PFSK-1 (cell line): ENCODE data around the gene ARHGAP20.

Experiments
- FOXP2 ChIP-seq: optimal IDR thresholded peaks from 2 replicates; pipeline ENCODE3; 2011; ENCODE audit warnings: borderline replicate concordance, control low read depth, inconsistent platforms; ENCODE audit not compliant: insufficient read depth; ENCODE audit errors: extremely low read length, extremely low read depth
- POLR2AphosphoS5 ChIP-seq: IDR thresholded peaks from 2 replicates; pipeline ENCODE4 v1.6.1; 2012; ENCODE audit warnings: low read depth, mild to moderate bottlenecking, control low read depth, low read length, moderate library complexity
- REST ChIP-seq, 2 experiments: IDR thresholded peaks; 2 replicates each; pipeline versions ENCODE4 v1.6.1 to v1.8.0; 2011 to 2012; ENCODE audit warnings: low read depth in 2 of 2, low read length in 2 of 2, control low read depth in 1 of 2, inconsistent platforms in 1 of 2, mild to moderate bottlenecking in 1 of 2, moderate library complexity in 1 of 2; ENCODE audit not compliant: insufficient read depth in 1 of 2
- SIN3A ChIP-seq: IDR thresholded peaks from 2 replicates; pipeline ENCODE4 v1.6.1; 2012; ENCODE audit warnings: mild to moderate bottlenecking, low read length, moderate library complexity, borderline replicate concordance; ENCODE audit not compliant: insufficient read depth
- TAF1 ChIP-seq: IDR thresholded peaks from 2 replicates; pipeline ENCODE4 v1.6.1; 2012; ENCODE audit warnings: low read length, control low read depth, borderline replicate concordance; ENCODE audit not compliant: insufficient read depth

Gene ARHGAP20

GRCh38 chr11:110601936-110602335 lies 110.3 kb downstream of the ARHGAP20 start:
- no peak for TF ChIP-seq POLR2AphosphoS5
- no peak for TF ChIP-seq REST (IDR thresholded peaks at IDR 0.05; ENCODE audit: insufficient read depth in 1 of 2, low read depth in 2 of 2, low read length in 2 of 2)
- TF ChIP-seq SIN3A: no peak
- TF ChIP-seq FOXP2: no peak
- no peak for TF ChIP-seq TAF1

GRCh38 chr11:110600322-110600721 lies 111.9 kb downstream of the ARHGAP20 start:
- no peak for TF ChIP-seq TAF1
- TF ChIP-seq POLR2AphosphoS5: no peak
- TF ChIP-seq FOXP2: no peak
- TF ChIP-seq SIN3A: no peak
- no peak for TF ChIP-seq REST (IDR thresholded peaks at IDR 0.05; ENCODE audit: insufficient read depth in 1 of 2, low read depth in 2 of 2, low read length in 2 of 2)

- TF ChIP-seq POLR2AphosphoS5: no peak
- TF ChIP-seq FOXP2: no peak
- TF ChIP-seq SIN3A: no peak
- no peak for TF ChIP-seq REST (IDR thresholded peaks at IDR 0.05; ENCODE audit: insufficient read depth in 1 of 2, low read depth in 2 of 2, low read length in 2 of 2)
- TF ChIP-seq TAF1: no peak
Measured at GRCh38 chr11:110599207-110599606, 113.0 kb downstream of the ARHGAP20 start.

- no peak for TF ChIP-seq FOXP2
- no peak for TF ChIP-seq SIN3A
- no peak for TF ChIP-seq REST (IDR thresholded peaks at IDR 0.05; ENCODE audit: insufficient read depth in 1 of 2, low read depth in 2 of 2, low read length in 2 of 2)
- no peak for TF ChIP-seq POLR2AphosphoS5
- TF ChIP-seq TAF1: no peak
Measured at GRCh38 chr11:110598725-110599124, 113.5 kb downstream of the ARHGAP20 start.

GRCh38 chr11:110587972-110588371 lies 124.3 kb downstream of the ARHGAP20 start:
- TF ChIP-seq TAF1 (no peak), FOXP2 (no peak), REST (IDR thresholded peaks at IDR 0.05; ENCODE audit: insufficient read depth in 1 of 2, low read depth in 2 of 2, low read length in 2 of 2) (no peak)
